SH-SY5Y (cell line): ENCODE measurements around the gene KLHL18.

Source experiments
- GATA2 ChIP-seq: IDR thresholded peaks from 2 replicates; pipeline ENCODE4 v1.6.1; 2011; ENCODE audit warnings: mild to moderate bottlenecking, low read depth, low read length
- GATA3 ChIP-seq: IDR thresholded peaks from 2 replicates; pipeline ENCODE4 v1.6.1; 2011; ENCODE audit warnings: low read depth, mild to moderate bottlenecking, low read length, moderate library complexity

KLHL18 gene

DNA sequence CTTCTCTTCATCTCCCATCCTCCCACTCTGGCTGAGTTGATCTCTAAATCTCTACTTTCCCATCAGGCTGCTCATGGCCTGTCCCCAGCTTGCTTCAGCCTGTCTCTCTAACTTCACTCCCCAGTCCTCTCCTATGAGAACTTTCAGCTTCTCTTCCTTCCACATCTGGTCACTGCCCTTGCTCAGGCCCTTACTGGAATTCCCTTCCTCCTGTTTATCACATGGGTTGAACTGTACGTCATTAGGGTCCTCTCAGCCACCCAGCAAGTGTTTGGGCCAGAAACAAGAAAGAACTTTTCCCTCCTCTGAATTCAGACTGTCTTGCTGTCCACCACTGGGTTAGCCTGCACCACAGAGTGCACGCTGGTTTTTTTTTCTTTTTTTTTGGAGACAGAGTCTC lies 103.1 kb downstream of the KLHL18 start:
- TF ChIP-seq GATA2 = no peak
- TF ChIP-seq GATA3 = no peak

DNA sequence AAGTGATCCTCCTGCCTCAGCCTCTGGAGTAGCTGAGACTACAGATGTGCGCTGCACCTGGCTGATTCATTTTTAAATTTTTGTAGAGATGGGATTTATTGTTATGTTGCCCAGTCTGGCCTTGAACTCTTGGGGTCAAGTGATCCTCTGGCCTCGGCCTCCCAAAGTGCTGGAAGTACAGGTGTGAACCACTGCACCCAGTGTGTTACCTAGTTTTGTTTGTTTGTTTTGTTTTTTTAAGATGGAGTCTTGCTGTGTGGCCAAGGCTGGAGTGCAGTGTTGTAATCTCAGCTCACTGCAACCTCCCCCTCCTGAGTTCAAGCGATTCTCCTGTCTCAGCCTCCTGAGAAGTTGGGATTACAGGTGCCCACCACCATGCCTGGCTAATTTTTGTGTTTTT lies 110.2 kb downstream of the KLHL18 start:
- TF ChIP-seq GATA2 (no peak), GATA3 (no peak)

DNA sequence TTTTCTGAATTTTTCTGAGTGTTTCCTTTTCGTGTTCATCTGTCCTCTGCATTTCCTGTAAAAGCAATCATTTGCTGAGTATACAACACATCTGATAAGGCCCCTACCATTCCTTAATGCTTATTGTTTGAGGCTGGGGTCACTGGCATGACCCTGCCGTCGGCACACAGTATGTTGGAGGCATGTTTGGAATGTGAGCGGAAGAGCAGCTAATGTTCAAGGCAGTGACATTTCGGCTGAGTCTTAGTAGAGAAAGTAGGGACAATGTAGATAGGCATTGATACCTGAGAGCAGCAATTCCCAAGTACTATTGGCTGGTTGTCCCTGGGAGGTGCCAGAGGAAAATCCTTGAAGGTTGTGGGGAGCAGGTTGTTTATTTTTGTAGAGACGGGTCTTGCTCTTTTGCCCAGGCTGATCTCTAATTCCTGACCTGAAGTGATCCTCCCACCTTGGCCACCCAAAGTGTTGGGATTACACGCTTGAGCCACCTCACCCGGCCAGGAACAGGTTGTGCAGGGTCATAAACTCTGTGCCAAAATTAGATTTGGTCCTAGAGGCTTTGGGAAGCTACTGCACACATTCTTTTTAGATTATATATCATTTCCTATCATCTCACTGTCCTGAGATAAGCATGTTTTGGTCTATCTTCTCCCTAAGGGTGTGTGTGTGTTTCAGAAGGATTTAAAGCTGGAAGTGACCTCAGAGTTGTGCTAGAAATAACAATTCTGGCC lies 111.6 kb downstream of the KLHL18 start:
- TF ChIP-seq GATA3 = no peak
- TF ChIP-seq GATA2 = no peak; the same call in 1 of the 2 replicates

DNA sequence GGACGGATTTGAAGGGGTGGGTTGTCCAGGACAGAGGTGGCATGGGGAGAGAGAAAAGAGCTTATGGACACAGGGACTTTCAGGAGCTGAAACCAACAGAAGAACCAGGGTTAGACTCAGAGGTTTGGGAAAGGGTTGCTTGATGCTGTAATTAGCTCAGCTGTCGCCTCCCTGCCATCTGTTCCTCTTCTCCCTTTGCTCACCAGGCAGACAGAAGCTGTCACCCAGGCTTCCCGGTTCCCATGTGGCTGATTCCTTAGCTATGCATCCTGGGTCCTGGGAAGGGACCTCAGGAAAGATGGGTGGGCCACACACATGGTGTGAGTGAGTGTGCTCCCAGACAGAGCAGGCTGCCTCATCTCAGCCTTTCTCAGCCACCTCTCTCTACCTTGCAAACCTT lies 112.1 kb downstream of the KLHL18 start:
- TF ChIP-seq GATA2 (no peak), GATA3 (no peak)
